K562 (cell line): Measurements from ENCODE around the gene ZNF778. TPM values are rescaled to one million over a fixed set of nuclear protein-coding genes. Genes with fewer than 3 reads are reported as not detected.

ENCODE experiments used
- ATF2 ChIP-seq: sonication (generic); formaldehyde crosslinking; IDR thresholded peaks from 2 replicates; pipeline ENCODE4 v1.8.1; 2022; ENCODE audit warnings: missing genetic modification reagents
- ATF3 ChIP-seq, 2 experiments: fragments of 450-650 bp in 1 of 2; sonication (generic) in 1 of 2; formaldehyde crosslinking in 1 of 2; IDR thresholded peaks in 1 of 2; conservative IDR thresholded peaks in 1 of 2; 2 replicates each; pipeline versions ENCODE4 v1.6.1 to v1.8.1; 2016 to 2023; ENCODE audit warnings: mild to moderate bottlenecking in 2 of 2, moderate library complexity in 2 of 2, inconsistent platforms in 1 of 2, missing genetic modification reagents in 1 of 2
- BACH1 ChIP-seq: fragments of 200-800 bp; sonication (Bioruptor generic); IDR thresholded peaks from 2 replicates; pipeline ENCODE4 v1.6.1; 2016; ENCODE audit warnings: missing genetic modification characterization, missing compliant biosample characterization
- JUN ChIP-seq, 2 experiments: sonication (generic) in 1 of 2; formaldehyde crosslinking in 1 of 2; IDR thresholded peaks; 2 replicates each; pipeline versions ENCODE4 v1.6.1 to v1.8.0; 2012 to 2022; ENCODE audit warnings: borderline replicate concordance in 2 of 2, mild to moderate bottlenecking in 2 of 2, improper control_type of control experiment in 1 of 2, low read depth in 1 of 2, low read length in 1 of 2, missing genetic modification reagents in 1 of 2
- MGA ChIP-seq: fragments of 450-650 bp; IDR thresholded peaks from 2 replicates; pipeline ENCODE4 v1.6.1; 2016; ENCODE audit warnings: mild to moderate bottlenecking, moderate library complexity
- NCOA4 ChIP-seq: fragments of 450-650 bp; IDR thresholded peaks from 2 replicates; pipeline ENCODE4 v1.6.1; 2018; ENCODE audit warnings: mild to moderate bottlenecking; ENCODE audit not compliant: partially characterized antibody
- RBM15 ChIP-seq: fragments of 200-400 bp; formaldehyde crosslinking; IDR thresholded peaks from 2 replicates; pipeline ENCODE4 v1.6.1; 2018; ENCODE audit warnings: mild to moderate bottlenecking, low read length, moderate library complexity; ENCODE audit not compliant: insufficient read depth
- ZBTB9 ChIP-seq: fragments of 450-650 bp; formaldehyde crosslinking; IDR thresholded peaks from 2 replicates; pipeline ENCODE4 v1.4.0; 2020; ENCODE audit warnings: mild to moderate bottlenecking, moderate library complexity
- ZNF3 ChIP-seq: fragments of 250-450 bp; sonication (Bioruptor Pico); IDR thresholded peaks from 2 replicates; pipeline ENCODE4 v1.5.0; 2021; ENCODE audit warnings: mild to moderate bottlenecking, moderate library complexity
- polyA plus RNA-seq, 8 experiments: library from polyadenylated mRNA; depleted of rRNA in 4 of 8; stranded (reverse) in 5 of 8; unstranded in 3 of 8; fragments of >200 nt; fragmentation: Nextera tagmentation in 2 of 8; fragmentation: Illumina TruSeq in 1 of 8; extraction: Ambion mirVana in 2 of 8; extraction: Trizol in 1 of 8; gene quantifications; 2 replicates each; pipeline versions ENCODE4 v1.2.1 to v1.2.3, GENCODE V29; 2011 to 2014; ENCODE audit warnings: inconsistent platforms in 1 of 8, missing spikeins in 1 of 8
- total RNA-seq, 7 experiments: library from RNA; depleted of rRNA in 6 of 7; stranded (reverse); fragments of >200 nt in 6 of 7; fragmentation: Illumina TruSeq in 2 of 7; extraction: Trizol in 2 of 7; gene quantifications; 2 replicates each; pipeline versions ENCODE4 v1.2.1 to v1.2.3, GENCODE V29; 2011 to 2021; ENCODE audit warnings: low replicate concordance in 1 of 7

The ZNF778 gene
- total and polyA plus RNA-seq, 9 of the 15 experiments (the other 6 are each of a cell fraction or from before 2014, with no cell fraction given) = 0.70 to 60.6 (median 7.5) TPM

GRCh38 chr16:89216315-89217137, 977 bp upstream of the ZNF778 start (continued):
- peak; percentile 79 for TF ChIP-seq ATF3 (IDR thresholded peaks at IDR 0.05)
- peak; percentile 66; the same call in 1 of the 2 replicates for TF ChIP-seq ATF3 (CRISPR knock-in tag; conservative IDR thresholded peaks at IDR 0.05)
- TF ChIP-seq ZBTB9 (CRISPR knock-in tag) = peak; percentile 66; the same call in 1 of the 2 replicates
- TF ChIP-seq RBM15 = no peak
- no peak for TF ChIP-seq ATF2 (CRISPR knock-in tag)
- TF ChIP-seq ZNF3 (CRISPR knock-in tag) = no peak
- no peak; the same call in 1 of the 2 replicates for TF ChIP-seq JUN (IDR thresholded peaks at IDR 0.05; ENCODE audit: borderline replicate concordance, low read depth, low read length)
- no peak for TF ChIP-seq JUN (CRISPR knock-in tag; IDR thresholded peaks at IDR 0.05; ENCODE audit: borderline replicate concordance)
- peak; percentile 68 for TF ChIP-seq MGA
- TF ChIP-seq NCOA4 = no peak
- 0 out of 2 replicates have a peak, but pooled peaks have one; percentile 25 for TF ChIP-seq BACH1
